GM21381 (cell line): ENCODE measurements around the gene U2AF2.

Source experiments
- ATAC-seq: cut with Tn5 transposase; IDR thresholded peaks from one replicate; pipeline ENCODE4 v1.9.1; 2021; ENCODE audit warnings: mild to moderate bottlenecking, moderate library complexity; ENCODE audit not compliant: unreplicated experiment

Gene U2AF2

DNA sequence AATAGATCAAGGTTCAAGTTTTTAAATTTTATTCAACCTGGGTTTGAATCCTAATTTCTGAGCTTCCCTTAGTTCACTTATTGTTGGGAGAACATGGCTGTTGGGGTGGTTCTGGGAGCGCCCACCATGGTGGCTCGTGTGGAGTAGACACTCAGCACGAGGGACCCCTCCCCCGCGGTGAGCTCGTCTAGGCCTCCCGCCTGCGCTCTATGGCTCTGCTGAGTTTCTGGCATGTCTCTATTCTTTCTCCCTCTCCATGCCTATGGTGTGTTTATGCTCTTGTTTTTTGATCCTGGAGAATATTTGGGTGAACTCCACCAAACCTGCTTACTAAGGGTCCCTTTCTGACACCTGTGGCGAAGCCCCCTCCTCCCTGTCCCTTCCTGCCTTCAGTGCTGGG lies 18.6 kb downstream of the U2AF2 start:
- ATAC-seq: no peak

DNA sequence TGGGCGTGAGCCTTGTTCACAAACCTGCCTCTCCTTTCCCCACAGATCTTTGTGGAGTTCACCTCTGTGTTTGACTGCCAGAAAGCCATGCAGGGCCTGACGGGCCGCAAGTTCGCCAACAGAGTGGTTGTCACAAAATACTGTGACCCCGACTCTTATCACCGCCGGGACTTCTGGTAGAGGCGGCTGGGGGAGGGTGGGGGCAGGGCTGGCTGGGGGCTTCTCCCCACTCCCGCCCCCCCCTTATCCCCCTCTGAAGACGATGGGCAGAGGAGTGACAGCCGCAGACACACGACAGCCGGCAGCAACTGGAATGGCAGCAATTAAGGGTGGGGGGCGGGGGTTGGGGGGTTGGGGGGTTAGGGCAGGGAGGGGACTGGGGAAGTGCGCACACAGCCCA lies 19.1 kb downstream of the U2AF2 start:
- ATAC-seq: no peak

DNA sequence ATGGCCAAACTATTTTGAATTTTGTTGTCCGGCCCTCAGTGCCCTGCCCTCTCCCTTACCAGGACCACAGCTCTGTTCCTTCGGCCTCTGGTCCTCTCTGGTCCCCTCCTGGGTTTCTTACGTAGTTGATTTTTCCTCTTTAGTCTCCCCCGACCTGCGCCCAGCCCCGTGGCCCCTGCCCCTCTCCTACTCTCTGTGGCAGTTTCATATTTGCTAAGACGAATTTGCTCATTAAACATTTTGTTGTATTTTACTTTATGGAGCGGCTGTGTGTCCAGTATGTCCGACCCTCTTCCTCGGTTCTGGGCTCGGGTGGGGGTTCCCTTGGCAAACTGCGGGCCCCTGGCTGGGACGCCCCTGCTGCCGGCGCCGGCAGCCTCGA lies 19.6 kb downstream of the U2AF2 start:
- ATAC-seq: no peak

DNA sequence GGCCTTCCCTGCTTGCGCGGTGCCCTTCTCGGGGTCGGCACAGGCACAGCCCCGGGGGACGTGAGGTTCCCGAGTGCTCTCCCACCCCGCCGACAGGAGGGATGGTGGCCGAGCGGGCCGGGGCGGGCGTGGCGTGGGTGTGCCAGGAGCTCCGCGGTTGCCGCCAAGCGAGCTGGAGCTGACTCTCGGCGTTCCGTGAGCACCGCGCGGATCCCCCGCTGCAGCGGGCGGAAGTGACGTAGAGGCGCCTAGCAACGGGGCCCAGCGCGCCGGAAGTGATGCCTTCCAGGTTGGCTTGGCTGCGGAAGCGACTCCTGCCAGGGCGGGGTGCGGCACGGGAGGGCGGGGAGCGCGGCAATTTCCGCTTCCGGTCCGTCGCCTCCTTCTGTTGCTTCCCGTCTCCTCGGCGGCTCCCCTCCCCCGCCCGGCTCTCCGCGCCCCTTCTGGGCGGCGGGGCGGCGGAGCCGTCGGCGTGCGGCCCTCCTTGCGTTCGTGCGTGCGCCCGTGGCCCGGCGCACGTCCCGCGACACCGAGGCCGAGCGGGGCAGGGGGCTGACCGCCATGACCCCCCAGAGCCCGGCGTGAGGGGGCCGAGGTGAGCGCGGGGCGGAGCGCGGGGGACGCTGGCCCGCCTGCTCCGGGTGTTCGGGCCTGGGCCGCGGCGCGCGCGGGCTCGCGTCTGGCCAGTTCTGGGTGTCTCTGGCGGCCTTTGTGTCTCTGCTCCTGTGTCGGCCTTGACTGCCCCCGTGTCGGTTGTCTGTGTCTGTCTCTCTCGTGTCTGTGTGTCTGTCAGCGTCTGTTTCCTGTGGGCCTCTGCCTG lies 20.2 kb downstream of the U2AF2 start, which contains the start of gene EPN1:
EPN1 (plus strand) TSS at position 386 of the 820 bp plus-strand sequence. CDS start 3,402 bp downstream, outside the sequence.
- peak; percentile 52 for ATAC-seq

DNA sequence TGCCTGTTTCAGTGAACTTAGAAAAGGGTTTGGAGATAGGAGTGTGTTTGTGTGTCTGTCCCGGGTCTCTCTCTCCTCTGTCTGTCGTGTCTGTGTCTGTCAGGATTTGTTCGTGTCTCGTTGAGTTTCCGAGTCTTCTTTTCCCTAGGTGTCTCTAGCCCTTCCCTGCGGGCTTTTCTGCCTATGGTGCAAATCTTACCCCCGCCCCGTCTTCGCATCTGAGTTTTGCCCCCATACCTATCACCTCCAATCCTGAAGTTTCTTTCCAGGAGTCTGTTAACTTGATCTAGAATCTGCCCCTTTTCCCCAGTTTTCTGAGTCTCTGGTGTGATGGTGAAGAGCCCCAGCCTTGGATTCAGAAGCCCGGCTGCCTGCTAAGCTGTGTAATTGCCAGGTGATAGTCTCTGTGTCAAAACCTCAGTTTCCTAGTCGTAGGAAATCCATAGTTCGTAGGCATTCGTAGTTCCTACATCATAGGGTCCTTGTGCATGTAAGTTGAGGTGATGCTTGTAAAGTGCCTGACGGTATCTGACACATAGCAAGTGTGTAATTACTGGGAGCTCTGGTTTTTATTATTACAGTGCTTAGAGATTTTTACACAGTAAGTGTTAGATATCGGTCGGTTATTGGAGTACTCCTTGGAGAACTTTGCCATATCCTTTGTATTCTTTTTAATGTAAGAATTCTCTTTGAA lies 21.0 kb downstream of the U2AF2 start:
- no peak for ATAC-seq

DNA sequence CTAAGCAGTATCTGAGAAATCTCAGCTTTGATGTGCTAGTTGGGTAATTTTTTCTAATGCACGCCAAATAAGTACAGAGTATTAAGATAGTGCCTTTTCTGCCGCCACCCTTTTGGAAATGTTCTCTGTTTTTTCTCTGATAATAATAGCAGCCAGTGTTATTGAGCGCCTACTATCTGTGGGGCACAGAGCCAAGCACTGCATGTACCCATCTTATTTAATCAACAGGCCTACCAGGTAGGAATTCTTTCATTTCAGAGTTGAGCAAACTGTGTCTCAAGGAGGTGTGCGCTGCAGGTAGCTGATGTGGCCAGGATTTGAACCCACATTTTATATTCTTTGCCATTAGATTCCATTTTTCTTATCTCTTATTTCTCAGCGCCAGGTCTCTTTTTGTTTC lies 21.5 kb downstream of the U2AF2 start:
- no peak for ATAC-seq

DNA sequence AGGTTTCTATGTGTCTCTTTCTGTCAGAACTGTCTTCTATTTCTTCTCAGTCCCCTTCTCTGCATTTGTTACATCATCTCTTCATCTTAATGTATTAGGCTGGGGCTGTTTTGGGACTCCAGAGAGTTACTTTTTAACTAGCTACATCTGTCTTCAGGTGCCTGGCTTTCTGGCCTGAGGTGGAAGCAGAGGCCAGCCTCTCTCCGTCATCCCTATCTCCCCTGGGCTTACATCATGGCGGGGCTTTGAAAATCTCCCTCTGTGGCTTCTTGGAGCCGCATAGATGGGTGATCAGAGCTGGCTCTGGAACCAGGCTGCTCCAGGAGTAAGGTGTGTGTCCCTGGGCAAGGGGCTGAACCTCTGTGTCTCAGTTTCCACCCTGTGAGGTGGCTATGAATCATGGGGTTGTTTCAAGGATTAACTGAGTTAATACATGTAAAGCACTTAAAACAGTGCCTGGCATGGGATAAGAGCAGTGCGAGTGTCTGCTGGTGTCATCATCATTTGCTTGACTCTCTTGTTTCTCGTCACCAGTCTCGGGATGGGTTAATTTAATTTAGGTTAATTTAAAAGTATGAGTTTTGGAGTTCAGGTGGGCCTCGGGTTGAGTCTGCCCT lies 22.2 kb downstream of the U2AF2 start:
- ATAC-seq: no peak

DNA sequence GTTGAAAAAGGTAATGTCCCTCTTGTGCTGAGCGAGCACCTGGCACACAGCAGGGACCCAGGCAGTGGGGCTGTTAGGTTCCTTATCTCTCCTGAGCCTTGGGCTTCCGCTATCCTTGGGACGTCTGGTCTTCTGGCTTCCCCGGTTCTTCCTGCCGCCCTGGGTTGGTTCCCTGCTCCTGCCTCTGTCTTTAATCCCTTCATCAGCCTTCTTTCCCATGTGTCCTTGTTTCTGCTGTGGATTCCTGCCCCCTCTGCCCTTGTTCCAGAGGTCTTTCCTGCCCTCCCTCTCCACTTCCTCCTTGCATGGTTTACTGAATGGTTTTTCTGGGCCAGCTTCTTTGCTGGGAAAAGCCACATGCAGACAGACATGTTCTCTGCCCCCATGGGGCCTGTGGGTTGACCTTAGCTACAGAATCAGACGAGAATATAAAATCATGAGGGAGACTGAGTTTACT lies 22.8 kb downstream of the U2AF2 start:
- ATAC-seq: no peak

DNA sequence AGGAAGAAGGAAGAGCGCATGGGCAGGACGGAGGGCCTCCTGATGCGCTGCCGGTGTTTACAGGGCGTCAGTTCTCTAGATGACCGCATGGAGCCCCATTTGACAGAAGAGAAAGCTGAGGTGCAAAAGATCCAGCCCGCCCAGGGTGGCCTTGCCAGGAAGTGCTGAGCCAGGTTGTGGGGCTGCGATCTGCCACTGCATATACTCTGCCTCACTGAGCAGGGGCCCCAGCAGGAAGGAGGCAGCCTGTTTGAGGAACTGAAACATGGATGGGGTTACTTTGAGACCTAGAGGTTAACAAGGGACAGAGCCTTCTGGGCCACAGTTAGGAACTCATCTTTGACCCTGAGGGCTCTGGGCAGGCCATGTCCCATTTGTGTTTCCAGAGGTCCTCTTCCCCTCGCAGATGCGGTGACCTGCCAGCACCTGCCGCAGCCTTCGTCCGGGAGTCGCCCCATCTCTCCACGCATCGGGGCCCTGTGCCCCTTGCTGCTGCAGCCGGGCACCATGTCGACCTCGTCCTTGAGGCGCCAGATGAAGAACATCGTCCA lies 23.4 kb downstream of the U2AF2 start:
- peak; percentile 73 for ATAC-seq

DNA sequence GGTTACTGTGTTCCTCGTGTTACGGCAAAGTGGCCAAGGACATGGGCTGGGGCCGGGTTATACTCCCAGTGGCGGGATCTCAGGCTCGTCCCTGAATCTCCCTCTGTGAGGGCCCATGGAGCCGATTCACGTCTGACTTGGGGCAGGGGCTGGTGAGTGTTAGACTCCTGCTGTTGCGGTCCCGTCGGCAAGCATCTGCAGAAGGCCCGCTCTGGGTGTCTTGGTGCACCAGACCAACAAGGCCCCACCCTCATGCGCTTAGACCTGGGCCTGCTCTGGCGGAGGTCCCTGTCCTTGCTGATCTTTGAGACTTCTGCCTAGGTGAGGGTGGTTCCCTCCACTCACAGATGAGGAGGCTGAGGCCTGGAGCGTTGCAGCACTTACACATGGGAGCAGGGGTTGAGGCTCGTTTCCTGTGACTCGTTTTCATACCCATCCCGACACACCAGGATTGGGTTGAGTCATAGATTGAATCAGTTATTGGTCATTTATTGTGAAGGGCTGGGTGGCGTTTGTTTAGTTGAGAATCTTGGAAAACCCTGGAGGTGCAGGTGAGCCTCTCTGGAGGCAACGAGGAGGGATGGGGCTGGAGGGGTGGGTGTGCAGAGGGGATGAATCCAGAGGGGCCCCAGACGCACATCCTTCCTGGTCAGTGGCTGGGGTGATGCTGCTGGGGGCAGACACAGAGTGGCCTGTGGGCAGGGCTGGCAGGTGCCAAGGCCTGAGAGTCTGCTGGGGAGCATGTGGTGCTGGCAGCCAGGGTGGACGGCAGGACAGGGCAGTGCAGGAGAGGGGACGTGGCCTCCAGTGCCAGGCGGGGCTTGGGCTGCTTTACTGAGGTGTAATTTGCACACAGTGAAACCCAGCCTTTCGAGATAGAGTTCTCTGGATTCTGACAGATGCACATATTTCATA lies 24.8 kb downstream of the U2AF2 start:
- ATAC-seq: no peak

DNA sequence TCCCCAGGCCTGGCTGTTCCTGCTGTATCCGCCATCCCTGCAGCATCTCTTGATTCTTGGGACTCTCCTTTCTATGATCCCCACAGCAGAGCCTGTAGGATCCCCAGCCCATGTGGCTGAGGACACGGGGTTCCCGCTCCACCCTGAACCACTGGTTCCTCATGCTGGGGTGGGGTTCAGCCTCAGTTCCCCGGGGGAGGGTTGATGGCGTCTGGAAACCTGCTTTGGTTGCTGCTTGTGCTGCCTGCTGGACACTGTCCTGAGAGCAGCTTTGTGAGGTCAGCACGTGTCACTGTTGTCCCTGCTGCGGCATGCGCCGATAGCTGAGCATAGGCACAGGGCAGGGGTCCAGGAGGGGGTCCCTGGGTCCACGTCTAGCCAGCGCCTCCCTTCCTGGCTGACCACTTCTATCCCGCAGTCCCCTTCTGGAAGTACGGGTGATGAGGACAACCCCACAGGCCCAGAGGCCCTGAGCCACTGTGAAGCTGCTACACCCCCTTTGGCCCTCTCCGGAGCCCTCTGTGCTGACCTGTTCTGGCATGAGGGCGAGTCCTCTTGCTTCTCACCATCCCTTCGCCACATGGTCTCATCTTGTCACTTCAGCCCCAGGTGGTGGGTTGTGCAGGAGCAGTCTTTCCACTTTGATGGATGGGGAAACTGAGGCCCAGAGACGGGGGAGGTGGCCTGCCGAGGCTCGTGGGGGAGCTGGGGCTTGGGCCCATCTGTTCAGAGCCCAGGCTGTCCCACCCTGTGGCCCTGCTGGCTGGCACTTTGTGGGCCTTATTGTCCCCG lies 25.7 kb downstream of the U2AF2 start:
- ATAC-seq: no peak

DNA sequence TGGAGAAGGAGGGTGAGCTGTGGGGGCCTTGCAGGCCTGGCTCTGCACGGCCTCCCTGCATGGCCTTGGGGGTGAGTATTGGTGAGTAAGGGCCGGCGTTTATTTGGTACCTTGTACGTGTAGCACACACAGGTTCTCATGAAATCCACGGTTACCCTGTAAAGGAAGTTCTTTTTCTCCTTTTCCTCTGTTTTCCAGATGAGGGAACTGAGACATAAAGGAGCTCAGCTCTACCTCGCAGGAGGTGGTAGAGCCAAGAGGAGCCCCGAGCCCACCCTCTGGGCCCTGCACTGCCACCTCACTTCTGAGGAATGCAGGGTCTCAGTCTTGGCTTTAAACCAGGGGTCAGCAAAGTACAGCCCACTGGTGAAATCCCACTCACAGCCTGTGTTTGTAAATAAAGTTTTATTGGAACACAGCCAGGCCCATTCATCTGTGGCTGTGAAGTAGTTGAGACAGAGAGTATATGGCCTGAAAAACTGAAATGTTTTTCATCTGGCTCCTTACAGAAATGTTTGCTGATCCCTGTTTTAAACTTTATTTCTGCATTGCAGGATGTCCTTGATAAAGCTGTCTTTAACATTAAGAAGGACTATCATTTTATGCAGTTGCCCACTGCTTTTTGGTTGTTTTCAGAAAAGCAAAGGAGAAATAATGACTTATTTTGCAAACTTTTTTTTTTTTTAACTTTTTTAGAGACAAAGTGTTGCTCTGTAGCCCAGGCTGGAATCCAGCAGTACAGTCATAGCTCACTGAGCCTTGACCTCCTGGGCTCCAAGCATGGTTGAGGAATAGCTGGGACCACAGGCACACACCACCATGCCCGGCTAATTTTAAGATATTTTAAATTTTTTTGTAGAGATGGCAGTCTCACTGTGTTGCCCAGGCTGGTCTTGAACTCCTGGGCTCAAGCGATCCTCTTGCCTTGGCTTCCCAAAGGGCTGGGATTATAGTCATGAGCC lies 26.6 kb downstream of the U2AF2 start:
- ATAC-seq: no peak

DNA sequence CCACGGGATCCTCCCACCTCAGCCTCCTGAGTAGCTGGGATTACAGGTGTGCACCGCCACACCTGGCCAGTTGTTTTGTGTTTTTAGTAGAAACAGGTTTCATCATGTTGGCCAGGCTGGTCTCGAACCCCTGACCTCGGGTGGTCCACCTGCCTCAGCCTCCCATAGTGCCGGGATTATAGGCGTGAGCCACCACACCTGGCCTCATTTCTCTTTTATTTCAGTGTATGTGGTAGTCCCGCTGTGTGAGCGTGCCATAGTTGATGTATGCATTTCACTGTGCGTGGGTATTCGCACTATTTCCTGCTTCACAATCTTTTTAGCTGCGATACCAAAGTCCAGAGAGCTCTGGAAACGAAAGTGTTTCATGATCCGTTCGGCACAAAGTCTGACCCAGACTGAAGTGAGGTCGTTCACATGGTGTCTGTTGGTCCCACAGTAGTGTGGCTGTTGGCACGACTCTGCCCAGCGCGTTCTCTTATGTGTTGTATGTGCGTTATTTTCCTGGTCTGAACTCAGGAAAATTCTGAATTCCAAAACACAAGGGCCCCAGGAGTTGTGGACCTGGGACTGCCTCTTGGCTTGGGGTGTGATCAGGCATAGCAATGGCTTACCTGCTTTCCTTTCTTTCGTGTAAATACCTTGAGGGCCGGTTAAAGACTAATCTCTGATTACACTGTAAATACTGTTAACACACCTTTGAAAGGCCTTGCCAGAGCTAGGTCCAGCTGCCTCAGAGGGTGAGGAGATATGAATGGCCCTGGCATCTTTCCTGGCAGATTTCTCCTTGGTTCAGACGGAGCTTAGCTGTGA lies 28.8 kb downstream of the U2AF2 start:
- no peak for ATAC-seq

DNA sequence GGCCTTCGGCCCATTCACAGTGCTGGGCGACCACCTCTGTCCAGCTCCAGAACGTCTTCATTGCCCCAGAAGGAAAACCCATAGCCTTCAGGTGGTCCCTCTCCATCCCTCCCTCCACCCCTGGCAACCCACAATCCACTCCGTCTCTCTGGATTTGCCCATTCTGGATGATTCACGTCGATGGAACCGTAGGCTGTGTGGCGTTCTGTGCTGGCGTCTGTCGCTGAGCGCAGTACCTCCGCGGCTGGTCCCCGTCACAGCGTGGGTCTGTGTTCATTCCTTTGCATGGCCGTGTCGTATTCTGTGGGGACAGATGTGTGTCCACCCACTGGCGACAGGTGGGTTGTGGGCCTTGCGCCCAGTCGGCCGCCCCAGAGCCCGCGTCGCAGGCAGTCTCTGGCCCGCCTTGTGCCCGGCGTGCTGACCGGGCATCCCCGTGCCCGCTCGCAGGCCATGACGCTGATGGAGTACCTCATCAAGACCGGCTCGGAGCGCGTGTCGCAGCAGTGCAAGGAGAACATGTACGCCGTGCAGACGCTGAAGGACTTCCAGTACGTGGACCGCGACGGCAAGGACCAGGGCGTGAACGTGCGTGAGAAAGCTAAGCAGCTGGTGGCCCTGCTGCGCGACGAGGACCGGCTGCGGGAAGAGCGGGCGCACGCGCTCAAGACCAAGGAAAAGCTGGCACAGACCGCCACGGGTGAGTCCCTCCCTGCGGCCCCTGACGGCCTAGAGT lies 30.3 kb downstream of the U2AF2 start:
- no peak for ATAC-seq

DNA sequence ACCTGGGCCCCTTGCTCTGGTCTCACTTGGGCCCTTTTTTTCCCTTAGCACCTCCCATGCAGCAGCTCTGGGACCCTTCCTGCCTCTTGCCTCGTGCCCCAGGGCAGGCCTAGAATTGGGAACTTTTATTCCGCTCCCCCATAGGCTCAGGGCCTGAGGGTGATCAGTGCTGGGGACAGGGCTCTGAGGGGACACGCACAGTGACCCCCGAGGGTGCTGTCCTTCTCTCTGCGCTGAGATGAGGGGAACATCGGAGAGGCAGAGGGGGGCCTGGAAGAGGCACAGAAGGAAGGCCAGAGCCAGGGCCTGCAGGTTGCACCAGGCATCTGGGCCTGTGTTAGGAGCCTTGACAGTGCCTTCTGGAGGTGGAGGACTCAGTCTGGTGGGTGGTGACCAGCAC lies 30.9 kb downstream of the U2AF2 start:
- no peak for ATAC-seq

DNA sequence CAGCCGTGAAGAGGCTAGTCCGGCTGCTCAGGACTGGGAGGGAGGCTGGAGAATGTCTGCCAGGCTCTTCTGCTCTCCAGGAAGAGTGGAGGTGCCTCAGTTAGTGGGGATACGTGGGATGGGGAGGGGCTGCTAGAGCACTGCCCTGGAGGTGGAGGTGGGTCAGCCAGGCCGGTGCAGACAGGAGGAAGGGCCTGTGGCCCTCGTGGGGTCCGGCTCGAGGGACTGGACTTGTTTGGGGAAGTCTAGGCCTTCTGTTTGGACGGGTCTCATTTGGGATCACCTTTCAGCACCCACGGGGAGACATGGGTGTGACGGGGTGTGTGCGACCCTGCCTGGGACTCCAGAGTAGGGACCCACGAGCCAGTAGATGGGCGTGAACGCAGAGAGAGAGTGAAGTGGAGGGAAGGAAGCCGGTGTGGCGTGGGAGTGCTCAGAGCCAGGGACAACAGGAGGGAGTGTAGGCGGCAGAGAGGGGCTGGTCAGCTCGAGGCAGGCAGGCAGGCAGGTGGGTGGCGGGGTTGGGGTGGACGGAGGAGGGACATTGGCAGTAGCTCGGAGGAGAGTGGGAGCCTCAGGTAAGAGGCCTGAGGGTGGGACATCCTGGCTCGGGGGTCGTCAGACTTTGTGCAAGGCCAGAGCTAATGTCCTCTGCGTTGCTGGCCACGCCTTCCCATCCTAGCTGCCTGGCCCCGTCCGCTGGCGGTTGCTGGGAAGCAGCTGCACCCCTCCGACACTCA lies 31.6 kb downstream of the U2AF2 start:
- no peak for ATAC-seq
